ENCODE results near the gene SOCS3.
A peak's percentile ranks its signal among the peaks of the same experiment; 100 is the strongest.
"Not testable (repeated sequence)": the region's sequence is repeated elsewhere in the genome, so short reads cannot be mapped to it uniquely, and the experiment has no call there.

SOCS3 gene

DNA sequence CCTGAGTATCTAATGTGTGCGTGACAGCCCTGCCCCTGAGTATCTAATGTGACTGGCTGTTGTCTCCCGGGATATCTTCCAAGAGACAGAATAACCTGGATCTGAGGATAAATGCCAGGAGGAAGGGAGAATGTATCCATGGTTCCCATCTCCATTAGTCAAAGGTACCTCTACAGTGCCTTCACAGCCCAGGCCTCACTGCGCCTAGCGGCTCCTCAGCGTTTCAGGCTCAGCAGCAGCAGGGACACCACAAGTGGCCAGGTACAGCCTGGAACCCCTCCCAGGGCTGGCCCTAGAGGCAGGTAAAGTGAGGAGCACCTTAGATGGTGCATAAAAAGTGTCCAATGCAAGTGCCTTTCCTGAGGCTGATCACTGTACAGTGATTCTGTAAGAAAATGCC, 32.0 kb downstream of the SOCS3 start:
- no peak for DNase-seq

DNA sequence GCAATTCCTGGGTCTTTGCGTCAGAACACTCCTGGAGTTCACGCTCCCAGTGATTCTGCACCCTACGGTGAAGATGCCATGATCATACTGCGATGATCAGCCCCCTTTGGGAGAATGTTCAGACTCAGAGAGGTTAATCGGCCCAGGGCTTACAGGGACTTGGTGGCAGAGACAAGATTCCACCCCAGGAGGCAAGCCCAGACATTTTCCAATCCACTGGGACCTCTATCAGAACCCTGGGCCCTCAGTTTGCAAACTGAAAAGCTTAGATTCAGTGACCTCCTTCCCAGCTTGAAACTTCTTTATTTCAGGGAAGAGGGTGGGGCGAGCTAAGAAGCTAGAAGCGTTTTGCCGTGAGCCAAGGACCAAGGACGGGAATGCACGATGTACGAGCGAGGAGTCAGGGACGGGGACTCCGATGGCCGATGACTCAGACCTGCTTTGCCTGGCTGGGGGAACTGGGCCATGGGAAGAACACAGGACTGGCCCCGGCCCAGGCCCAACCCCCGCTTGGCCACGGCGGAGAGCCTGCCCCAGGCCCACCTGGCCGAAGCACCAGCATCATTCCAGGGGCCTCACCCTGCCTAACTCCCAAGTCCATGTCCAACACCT, 34.7 kb downstream of the SOCS3 start:
- DNase-seq = no peak

DNA sequence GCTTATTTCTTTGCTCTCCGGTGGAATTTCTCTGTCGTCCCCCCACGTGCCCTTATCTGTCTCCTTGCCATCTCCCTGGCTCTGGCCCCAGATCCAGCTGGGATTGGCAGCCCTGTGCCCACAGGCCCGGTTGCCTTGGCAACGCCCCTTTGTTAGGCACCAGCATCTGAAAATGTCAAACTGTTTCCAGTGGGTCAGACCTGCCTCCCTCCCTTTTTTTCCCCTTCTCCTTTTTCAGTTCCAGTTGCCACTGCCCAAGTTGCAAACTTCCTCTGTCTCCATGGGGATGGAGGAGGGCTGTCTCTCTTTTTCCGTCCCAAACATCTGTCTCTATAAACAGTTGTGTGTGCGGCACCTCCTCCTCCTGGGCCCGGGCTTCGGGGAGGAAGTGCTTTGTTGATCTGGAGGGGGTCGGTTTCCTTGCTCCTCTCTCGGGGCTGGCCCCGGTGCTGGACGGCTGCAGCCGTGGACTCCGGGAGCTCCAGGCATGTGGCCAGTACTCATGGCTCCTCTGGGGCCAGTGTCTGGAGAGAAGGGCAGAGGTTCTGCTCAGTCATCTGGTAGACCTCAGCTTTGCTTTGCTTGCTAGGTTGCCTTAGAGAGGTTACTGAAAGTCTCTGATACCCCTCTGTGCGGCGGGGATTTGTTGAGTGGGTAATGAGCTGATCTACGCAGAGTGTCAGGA, 35.3 kb downstream of the SOCS3 start:
- peak in 1 of 2 experiments; percentile 45 for DNase-seq

DNA sequence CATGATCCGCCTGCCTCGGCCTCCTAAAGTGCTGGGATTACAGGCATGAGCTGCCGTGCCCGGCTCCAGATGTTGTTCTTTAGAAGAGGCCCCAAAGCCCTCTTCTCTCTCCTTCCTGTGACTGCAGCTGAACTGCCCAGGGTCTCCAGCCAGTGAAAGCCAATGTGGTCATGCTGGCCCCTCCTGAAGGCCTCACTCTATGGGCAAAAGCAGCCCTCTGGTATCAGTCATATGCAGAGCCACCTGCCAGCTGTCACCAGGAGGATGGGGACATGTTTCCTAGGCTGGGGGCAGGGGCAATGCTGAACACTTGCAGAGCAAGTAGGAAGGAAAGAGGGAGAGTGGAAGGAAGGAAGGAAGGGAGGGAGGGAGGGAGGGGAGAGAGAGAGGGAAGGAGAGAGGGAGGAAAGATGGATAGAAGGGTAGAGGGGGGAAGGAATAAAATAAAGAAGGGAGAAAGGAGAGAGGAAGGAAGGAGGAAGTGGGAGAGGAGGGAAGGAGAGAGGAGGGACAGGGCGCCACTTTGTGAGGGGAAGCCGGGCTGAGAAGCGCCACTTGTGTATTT, 36.0 kb downstream of the SOCS3 start:
- no peak for DNase-seq

DNA sequence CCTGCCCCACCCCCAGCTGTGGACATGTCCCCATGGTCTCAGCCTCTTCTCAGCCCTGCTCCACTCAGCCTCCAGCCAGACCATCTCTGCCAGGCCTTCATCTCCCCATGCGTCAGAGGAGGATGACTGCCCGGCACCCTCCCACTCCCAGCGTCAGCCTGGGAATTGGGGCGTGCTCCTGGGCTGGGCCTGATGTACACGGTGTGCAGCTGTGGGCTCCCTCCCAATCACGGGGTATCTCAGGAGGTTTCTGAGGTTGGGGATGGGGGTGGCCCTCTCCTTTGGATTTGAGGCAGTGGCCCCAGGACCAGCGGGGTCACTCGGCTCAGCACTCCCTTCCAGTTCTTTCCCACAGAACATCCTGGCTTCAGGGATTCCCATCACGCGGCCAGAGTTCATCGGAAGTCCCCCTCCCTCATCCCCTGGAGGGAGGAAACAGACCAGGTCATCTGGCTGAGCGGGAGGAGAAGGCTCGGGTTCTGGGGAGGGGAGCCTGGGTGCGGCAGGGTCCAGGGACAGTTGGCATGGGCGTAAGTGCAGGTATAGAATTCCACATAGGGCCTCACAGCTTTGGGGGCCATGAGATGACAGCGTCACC, 36.9 kb downstream of the SOCS3 start:
- no peak for DNase-seq

DNA sequence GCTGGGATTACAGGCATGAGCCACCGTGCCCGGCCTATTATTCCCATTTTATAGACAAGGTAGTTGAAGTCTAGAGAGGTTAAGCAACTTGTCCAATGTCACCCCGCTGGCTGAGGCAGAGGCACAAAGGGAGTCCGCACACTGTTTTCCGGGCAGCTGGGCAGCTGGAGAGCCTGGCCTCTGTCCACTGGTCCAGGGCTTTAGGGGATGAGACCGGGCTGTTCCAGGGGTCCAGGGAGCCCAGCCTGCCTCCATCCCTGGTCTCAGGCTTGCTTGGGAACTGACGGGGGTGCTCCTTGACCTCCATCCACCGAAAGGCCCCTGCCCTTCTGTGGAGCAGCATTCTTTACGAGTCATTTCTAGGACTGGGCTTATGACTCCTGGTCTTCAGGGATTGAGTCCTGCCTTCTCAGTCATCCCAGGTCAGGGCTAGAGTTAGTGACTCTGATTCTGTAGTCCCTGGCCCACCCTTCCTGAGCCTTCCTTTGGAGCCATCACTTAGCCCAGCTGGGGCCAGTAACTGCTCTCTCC, 37.5 kb downstream of the SOCS3 start:
- DNase-seq = no peak

DNA sequence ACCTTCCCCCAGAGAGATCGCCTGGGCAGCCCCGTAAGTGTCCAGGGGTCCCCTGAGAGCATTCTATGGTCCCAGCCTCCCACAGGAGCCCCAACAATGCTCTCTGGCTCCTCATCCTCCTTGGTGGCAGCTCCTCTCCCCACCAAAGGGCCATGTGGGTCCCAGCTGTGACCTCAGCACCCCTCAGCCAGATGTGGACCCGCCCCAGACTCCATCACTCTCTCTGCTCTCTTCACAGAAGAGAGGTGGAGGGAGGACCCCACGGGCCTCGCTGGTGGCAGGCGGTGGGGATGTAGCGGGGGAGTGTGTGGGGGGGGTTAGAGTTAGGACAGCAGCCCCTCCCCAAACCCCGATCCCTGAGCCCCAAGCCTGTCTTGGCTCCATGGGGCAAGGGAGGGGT, 41.0 kb downstream of the SOCS3 start:
- no peak for DNase-seq

DNA sequence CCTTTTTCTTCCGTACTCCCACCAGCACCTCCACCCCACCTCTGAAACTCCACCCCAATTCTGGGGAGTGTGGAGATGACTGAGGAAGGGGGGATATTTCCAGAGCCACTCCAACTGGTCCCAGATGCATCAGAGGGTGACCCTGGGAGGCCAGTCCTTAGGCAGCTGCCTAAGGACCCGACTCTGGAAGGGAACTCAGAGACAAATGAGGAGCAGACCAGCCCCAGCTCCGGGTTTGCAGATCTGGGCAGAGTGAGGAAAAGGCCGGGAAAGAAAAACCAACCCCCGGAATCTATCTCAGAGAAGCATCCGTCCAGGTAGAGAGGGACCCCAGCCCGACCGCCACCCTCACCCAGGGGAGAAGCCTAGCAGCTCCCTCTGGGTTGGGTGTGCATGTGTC, 41.5 kb downstream of the SOCS3 start:
- DNase-seq = no peak

DNA sequence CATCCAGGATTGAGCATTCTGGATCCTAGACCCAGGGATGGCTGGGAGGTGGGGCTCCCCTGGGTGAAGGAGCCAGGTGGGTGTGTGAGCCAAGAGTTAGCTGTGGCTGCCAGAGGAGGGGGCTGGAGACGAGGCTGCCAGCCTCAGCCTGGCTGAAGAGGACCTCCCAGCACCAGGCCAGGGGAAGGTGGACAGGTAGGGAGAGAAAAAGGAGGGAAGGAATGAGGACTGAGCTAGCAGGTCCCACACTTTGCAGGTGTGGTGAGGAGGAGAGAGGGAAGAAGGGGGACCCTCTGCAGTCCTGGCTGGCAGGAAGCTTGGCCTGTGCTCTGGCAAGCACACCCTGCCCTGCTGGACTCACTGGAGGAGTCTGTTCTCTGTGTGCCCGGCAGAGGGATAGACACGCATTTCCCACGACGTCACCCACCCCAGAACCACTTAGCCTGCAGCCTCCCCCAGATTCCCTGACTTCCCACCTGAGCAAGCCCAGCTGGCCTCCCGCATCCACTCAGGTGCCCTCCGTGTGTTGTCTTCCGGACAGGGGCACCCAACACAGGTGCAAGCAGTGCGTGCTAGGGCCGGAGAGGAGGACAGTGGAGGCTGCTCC, 42.0 kb downstream of the SOCS3 start:
- DNase-seq = no peak

DNA sequence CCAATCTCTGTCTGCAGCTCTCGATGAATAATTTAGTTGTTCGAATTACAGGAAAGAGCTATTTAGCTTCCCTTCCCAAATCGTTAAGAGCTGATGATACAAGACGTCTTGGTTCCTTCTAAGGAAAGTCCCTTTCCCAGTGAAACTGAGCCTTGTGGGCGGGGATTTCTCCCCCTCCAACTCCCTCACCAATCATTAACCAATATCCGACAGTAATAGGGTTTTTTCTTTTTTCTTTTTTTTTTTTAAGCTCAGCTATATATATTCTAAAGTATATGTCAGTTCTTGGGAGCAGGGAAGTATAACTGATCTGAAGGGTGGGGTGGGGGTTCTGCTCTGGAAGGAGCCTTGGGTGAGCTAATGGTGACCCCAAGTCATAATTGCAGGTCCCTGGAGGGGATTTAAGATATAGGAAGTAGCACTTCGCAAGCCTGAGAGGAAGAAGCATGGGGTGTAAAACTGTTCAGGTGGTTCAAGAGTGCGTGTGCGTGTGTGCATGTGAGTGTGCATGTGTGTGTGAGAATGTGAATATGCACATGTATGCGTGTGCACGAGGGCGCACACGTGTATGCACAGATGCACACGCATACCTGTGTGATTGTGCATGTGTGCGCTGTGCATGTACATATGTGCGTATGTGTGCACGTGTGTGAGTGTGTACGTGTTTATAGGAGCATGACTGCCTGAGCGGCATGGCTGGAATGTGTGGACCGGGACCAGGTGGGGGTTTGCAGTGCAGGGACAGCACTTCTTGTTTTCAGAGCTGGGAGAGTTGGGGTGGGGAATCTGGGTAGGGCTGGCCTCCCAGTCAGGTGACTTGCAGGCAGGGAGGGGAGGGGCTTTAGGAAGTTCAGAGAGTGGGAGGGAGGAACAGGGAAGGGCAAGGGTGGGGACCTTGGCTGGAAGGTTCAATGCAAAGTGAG, 42.7 kb downstream of the SOCS3 start:
- peak in 1 of 2 experiments; percentile 41 for DNase-seq

DNA sequence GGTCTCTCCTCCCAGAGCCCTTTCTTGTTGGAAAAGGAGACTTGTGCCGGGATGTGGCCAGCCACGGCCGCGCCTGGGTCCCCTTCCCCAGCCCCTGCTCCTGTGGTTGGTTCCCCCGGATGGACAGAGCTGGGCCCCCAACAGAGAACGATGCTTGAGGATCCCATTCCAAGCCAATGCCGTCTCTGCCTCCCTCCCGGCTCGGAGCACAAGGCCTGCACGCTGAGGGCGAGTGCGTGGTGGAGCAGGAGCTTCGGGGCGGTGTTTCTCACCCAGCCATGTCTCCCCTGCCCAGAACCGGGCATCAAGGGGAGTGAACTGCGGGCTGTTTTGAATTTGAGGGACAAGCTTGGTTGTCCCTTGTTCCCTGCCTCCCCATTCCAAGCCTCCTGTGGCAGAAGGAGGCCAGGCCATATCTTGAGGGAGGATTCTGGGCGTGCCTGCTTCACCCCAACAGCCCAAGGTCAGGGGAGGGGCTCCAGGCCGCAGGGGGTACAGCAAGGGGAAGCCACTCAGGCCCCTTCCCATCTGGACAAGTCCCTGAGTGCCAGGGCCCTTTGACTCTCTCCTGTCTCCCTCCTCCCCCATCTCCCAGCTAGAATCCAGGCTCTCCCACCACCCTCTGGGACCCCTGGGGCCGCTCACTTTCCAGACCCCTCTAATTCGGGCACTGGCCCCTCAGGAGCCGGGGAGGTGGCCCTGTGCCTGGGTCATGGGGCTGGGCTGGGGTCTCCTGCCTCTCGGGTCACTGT, 43.6 kb downstream of the SOCS3 start:
- DNase-seq = no peak

DNA sequence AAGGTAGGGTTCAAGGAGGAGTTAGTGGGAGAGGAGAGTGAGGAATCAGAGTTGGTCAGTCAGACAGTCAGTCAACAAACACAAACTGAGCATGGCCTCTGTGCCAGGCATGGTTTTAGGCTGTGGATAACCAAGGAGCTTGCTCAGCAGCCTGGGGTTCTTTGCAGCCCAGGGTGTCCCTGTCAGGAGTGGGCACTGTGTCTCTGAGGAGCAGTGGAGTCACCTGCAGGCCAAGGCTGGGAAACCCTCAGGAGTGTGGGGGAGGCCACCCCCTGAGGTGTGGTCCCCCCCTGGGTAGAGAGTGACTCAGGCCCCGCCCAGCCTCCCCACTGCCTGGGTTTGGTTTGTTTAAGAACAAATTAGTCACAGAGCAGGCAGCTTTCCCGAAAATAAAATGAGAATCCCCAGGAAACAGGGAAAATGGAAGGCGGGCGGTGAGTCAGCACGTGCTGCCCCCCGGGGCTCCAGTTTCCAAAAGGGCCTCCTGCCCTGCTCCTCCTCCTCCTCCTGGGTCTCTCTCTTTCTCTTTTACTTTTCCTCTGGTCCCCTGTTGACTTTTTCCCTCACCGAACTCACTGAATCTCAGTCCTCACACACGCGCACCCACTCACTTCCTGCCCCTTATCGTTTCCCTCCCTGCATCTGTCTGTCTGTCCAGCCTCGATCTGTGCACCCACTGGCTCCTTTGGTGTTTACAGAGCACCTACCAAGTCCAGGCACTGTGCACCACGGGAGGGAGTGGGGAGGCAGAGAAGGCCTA, 44.3 kb downstream of the SOCS3 start:
- peak; percentile 77 to 83 for DNase-seq

DNA sequence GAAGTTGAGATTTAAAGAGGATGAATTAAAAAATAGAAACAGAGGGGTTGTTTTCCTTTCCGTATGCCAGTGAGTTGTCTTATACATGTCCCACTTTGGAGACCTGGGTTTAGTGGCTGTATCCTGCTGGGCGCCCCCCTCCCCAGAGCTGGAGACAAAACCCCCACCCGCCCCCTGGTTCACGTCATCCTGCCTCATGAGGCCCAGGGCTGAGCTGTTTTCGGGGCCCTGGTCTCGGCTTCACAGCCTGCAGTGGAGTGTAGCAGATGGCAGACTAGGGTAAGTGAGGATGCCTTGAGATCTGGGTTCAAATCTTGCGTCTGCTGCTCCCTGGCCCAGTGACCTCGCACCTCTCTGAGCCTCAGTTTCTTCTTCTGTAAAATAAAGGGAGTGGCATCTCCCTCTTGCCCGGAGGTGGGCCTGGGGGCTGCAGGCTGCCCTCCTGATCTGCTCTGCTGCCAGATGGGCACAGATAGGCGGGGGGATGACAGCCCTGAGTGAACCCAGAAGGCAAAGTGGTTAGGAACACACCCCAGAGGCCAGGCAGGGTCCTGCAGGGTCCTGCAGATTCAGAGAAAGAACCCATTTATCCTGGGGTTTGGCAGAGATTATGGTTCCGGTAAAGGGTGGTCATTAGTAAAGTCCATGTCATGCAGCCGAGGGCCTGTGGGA, 45.1 kb downstream of the SOCS3 start:
- peak; percentile 34 to 40 for DNase-seq

DNA sequence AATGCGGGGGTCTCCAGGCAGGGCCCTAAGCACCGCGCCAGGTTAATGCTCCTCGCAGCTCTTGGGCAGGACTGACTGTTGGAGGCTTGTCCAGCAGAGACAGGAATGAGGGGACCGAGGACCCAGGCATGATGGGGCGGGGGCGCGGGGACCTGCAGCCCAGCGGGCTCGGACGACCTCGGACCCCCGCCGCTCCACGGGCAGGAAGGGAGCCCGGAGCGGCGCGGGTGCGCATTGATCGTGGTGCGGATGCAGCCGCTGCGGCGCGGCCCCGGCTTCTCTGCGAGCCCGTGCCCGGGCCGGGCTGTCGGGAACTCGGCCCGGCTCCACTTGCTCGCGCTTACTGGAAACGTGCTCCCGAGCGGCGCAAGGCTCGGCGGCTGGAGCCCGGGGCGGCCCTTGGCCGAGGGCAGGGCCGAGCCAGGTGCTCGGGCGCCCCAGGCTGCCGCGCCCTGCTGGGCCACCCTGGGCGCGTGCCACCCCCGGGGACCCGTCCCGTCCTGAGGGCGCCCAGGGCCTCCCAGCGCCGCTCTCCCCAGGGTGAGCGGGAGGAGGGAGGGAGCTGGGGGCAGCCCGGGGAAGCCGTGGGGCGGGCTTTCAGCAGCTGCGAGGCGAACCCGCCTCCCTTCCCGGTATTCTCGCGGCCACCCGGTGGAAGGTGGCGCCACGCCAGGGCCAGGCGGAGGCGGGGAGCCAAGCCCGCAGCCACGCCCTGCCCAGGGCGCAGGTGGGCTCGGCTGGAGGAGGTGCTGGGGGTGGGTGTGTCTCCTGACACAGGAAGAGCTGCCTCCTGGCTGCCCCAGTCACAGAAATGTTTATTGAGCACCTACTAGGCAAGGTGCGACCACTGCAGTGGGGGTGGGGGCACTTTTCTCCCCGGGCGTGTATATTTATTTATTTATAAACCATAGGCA, 45.9 kb downstream of the SOCS3 start:
- peak; percentile 79 to 82 for DNase-seq

DNA sequence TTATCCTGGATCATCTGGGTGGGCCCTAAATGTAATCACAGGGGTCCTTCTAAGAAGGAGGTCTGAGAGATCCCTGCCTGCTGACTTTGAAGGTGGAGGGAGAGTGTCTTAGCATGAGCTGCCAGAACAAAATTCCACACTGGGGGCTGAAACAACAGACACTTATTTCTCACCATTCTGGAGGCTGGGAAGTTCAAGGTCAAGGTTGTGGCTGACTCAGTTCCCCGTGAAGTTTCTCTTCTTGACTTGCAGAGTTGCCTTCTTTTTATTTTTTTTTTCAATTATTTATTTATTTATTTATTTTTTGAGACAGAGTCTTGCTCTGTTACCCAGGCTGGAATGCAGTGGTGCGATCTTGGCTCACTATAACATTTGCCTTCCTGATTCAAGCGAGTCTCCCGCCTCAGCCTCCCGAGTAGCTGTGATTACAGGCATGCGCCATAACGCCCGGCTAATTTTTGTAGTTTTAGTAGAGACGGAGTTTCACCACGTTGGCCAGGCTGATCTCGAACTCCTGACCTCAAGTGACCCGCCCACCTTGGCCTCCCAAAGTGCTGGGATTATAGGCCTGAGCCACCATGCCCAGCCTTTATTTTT, 50.1 kb downstream of the SOCS3 start:
- not testable (repeated sequence) for DNase-seq

DNA sequence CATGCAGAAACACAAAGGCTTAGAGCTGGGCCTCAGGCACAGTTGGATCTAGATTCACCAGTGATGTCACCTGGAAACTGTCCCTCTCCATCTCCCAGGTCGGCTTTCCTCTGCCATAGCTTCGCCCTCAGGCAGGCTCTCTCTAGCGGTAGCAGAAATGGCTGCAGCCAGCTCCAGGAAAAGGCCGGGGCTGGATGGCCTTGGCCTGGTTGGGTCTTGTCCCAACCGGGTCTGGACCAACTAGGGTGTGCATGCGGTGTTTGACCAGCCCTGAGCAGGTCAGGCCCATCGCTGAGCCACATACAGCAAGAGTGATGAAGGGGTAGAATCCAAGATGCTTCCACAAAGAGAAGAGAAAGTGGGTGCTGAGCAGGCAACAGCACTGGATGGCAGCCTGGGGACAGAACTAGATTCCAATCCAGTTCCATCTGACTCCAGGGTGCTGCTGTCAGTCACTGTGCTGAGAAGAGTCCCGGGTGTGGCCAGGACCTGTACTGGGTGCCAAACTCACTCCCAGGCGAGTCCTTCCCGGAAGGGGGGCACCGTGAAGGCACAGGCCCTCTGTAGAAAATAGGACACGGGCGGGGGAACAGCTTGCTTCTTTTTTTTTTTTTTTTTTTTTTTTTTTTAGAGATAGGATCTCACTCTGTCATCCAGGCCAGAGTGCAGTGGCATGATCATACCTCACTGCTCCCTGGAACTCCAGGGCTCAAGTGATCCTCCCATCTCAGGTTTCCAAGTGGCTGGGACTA, 51.8 kb downstream of the SOCS3 start:
- DNase-seq = no peak

DNA sequence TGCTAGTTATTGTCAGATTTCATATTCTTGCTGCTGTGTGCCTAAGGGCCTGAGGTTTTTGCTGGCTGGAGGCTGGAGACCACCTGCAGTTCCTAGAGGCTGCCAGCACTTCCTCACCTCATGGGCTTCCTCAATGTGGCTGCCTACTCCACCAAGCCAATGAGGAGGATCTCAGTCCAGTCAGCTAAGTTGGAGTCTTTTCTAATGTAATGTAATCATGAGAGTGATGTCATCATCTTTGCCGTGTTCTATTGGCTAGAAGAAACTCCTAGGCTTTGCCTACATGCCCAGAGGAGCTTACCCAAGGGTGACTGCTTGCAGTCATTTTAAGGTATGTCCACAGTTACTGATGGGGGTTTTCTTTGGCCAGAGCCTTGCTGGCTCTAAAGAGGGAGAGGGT, 53.0 kb downstream of the SOCS3 start:
- no peak for DNase-seq
